ENCODE data around the gene DNASE1L2.

- TF ChIP-seq CTCF (conservative IDR thresholded peaks at IDR 0.05; ENCODE audit: low read depth, low read length) (no peak), EZH2 (IDR thresholded peaks at IDR 0.05; ENCODE audit: borderline replicate concordance, low read depth, low read length, poor library complexity, severe bottlenecking) (no peak)
These were observed 8.0 kb upstream of the DNASE1L2 start for GRCh38 chr16:2228161-2228824.

Measured in A673 (cell line).